ENCODE data around the gene SMARCD3.

- no peak for TF ChIP-seq CTCF (conservative IDR thresholded peaks at IDR 0.05)
- no peak for TF ChIP-seq EZH2 (IDR thresholded peaks at IDR 0.05; ENCODE audit: low read depth)
These were observed 1.2 kb upstream of the SMARCD3 start for GRCh38 chr7:151249732-151250072.
